Measurements from ENCODE around the gene ATP9B.

The ATP9B gene

GRCh38 chr18:79394534-79395307 lies 325.5 kb downstream of the ATP9B start:
- peak; percentile 68 to 79 for DNase-seq (ENCODE audit: low read depth in 2 of 2)

- DNase-seq (ENCODE audit: low read depth in 2 of 2), result no peak
These were observed 326.1 kb downstream of the ATP9B start for GRCh38 chr18:79395308-79395640.

- peak; percentile 73 to 84 for DNase-seq (ENCODE audit: low read depth in 2 of 2)
These were observed 326.7 kb downstream of the ATP9B start, which contains the start of gene NFATC1 for GRCh38 chr18:79395761-79396404. TSS of gene NFATC1 (plus strand) at chr18:79395930. CDS start at chr18:79396225, 295 bp downstream.

GRCh38 chr18:79396431-79397246 lies 327.4 kb downstream of the ATP9B start:
- peak in 1 of 2 donors; percentile 38 for DNase-seq (ENCODE audit: low read depth in 2 of 2)

GRCh38 chr18:79397247-79397829 lies 328.1 kb downstream of the ATP9B start:
- DNase-seq (ENCODE audit: low read depth in 2 of 2), result no peak

GRCh38 chr18:79397830-79398761 lies 328.9 kb downstream of the ATP9B start:
- DNase-seq (ENCODE audit: low read depth in 2 of 2), result no peak

GRCh38 chr18:79399275-79400081 lies 330.3 kb downstream of the ATP9B start:
- DNase-seq (ENCODE audit: low read depth in 2 of 2), result no peak

- peak; percentile 59 for DNase-seq (ENCODE audit: low read depth in 2 of 2)
These were observed 330.9 kb downstream of the ATP9B start for GRCh38 chr18:79400091-79400590.

GRCh38 chr18:79400591-79401381 lies 331.6 kb downstream of the ATP9B start:
- peak; percentile 50 to 64 for DNase-seq (ENCODE audit: low read depth in 2 of 2)

GRCh38 chr18:79401494-79402208 lies 332.5 kb downstream of the ATP9B start:
- DNase-seq (ENCODE audit: low read depth in 2 of 2), result no peak

GRCh38 chr18:79402209-79402576 lies 333.0 kb downstream of the ATP9B start:
- no peak for DNase-seq (ENCODE audit: low read depth in 2 of 2)

- no peak for DNase-seq (ENCODE audit: low read depth in 2 of 2)
These were observed 334.0 kb downstream of the ATP9B start for GRCh38 chr18:79402977-79403722.

- no peak for DNase-seq (ENCODE audit: low read depth in 2 of 2)
These were observed 334.8 kb downstream of the ATP9B start for GRCh38 chr18:79403723-79404566.

- no peak for DNase-seq (ENCODE audit: low read depth in 2 of 2)
These were observed 335.3 kb downstream of the ATP9B start for GRCh38 chr18:79404567-79404910.

- no peak for DNase-seq (ENCODE audit: low read depth in 2 of 2)
These were observed 336.0 kb downstream of the ATP9B start for GRCh38 chr18:79405019-79405780.

All from stimulated activated CD8-positive, alpha-beta memory T cell treated with anti-CD3 and anti-CD28 coated beads, Interleukin-7, amount 100 ng/mL, for 4 hours (primary cell).